ENCODE data around the gene MB. TPM values are rescaled to one million over a fixed set of nuclear protein-coding genes. Genes with fewer than 3 reads are reported as not detected.

Gene MB
- polyA plus RNA-seq, 12 donors, result 98.7 to 374 (median 315) TPM; not detected in 1

- DNase-seq, result no peak
Measured at GRCh38 chr22:35601013-35601580, 16.0 kb downstream of the MB start.

- no peak for DNase-seq
Measured at GRCh38 chr22:35600476-35600875, 16.7 kb downstream of the MB start.

GRCh38 chr22:35599364-35599763 is 17.8 kb downstream of the MB start:
- no peak for DNase-seq

- DNase-seq, result no peak
Measured at GRCh38 chr22:35598396-35598710, 18.8 kb downstream of the MB start.

GRCh38 chr22:35597692-35598395 is 19.3 kb downstream of the MB start:
- DNase-seq, result no peak

GRCh38 chr22:35596821-35597220 is 20.3 kb downstream of the MB start:
- no peak for DNase-seq

- DNase-seq, result no peak
Measured at GRCh38 chr22:35594686-35595085, 22.4 kb downstream of the MB start.

- DNase-seq, result no peak
Measured at GRCh38 chr22:35593891-35594470, 23.1 kb downstream of the MB start.

GRCh38 chr22:35593071-35593890 is 23.8 kb downstream of the MB start:
- no peak for DNase-seq

GRCh38 chr22:35592418-35592967 is 24.6 kb downstream of the MB start:
- no peak for DNase-seq

GRCh38 chr22:35591714-35592417 is 25.3 kb downstream of the MB start:
- DNase-seq, result no peak

- no peak for DNase-seq
Measured at GRCh38 chr22:35590634-35591295, 26.4 kb downstream of the MB start.

- DNase-seq, result no peak
Measured at GRCh38 chr22:35589756-35590093, 27.4 kb downstream of the MB start.

- DNase-seq, result no peak
Measured at GRCh38 chr22:35589071-35589755, 27.9 kb downstream of the MB start.

- no peak for DNase-seq
Measured at GRCh38 chr22:35587896-35588295, 29.2 kb downstream of the MB start.

GRCh38 chr22:35587447-35587870 is 29.7 kb downstream of the MB start:
- DNase-seq, result peak; percentile 39

- DNase-seq, result no peak
Measured at GRCh38 chr22:35586771-35587170, 30.4 kb downstream of the MB start.

GRCh38 chr22:35582861-35583670 is 34.1 kb downstream of the MB start:
- peak; percentile 48 for DNase-seq

GRCh38 chr22:35582218-35582860 is 34.8 kb downstream of the MB start:
- no peak for DNase-seq

Data from muscle of arm (tissue), 12 donors.